Raji (cell line): ENCODE measurements around the gene OXNAD1.

Source experiments
- POLR2A ChIP-seq: IDR thresholded peaks from 2 replicates; pipeline ENCODE4 v1.6.1; 2011; ENCODE audit warnings: low read depth, low read length, control low read depth; ENCODE audit not compliant: insufficient read depth

OXNAD1 gene

GRCh38 chr3:16319723-16320122 lies 54.7 kb downstream of the OXNAD1 start:
- TF ChIP-seq POLR2A, result no peak

GRCh38 chr3:16320711-16321110 lies 55.7 kb downstream of the OXNAD1 start:
- TF ChIP-seq POLR2A, result no peak

GRCh38 chr3:16322189-16322588 lies 57.2 kb downstream of the OXNAD1 start:
- no peak for TF ChIP-seq POLR2A

GRCh38 chr3:16323737-16324136 lies 58.7 kb downstream of the OXNAD1 start:
- TF ChIP-seq POLR2A, result no peak

GRCh38 chr3:16325850-16326249 lies 60.8 kb downstream of the OXNAD1 start:
- TF ChIP-seq POLR2A, result no peak

- no peak for TF ChIP-seq POLR2A
Measured at GRCh38 chr3:16326724-16327349, 61.8 kb downstream of the OXNAD1 start.

- no peak for TF ChIP-seq POLR2A
Measured at GRCh38 chr3:16328124-16328523, 63.1 kb downstream of the OXNAD1 start.

- no peak for TF ChIP-seq POLR2A
Measured at GRCh38 chr3:16329036-16329825, 64.2 kb downstream of the OXNAD1 start.

- TF ChIP-seq POLR2A, result no peak
Measured at GRCh38 chr3:16329826-16330129, 64.8 kb downstream of the OXNAD1 start.

GRCh38 chr3:16330351-16330750 lies 65.3 kb downstream of the OXNAD1 start:
- TF ChIP-seq POLR2A, result no peak

- TF ChIP-seq POLR2A, result no peak
Measured at GRCh38 chr3:16331319-16331883, 66.4 kb downstream of the OXNAD1 start.

GRCh38 chr3:16332904-16333426 lies 68.0 kb downstream of the OXNAD1 start:
- TF ChIP-seq POLR2A, result no peak

GRCh38 chr3:16334909-16335308 lies 69.9 kb downstream of the OXNAD1 start:
- no peak for TF ChIP-seq POLR2A

- no peak for TF ChIP-seq POLR2A
Measured at GRCh38 chr3:16335333-16335732, 70.3 kb downstream of the OXNAD1 start.

GRCh38 chr3:16335772-16336645 lies 71.0 kb downstream of the OXNAD1 start:
- no peak for TF ChIP-seq POLR2A
